ENCODE results near the gene GLCCI1. TPM values are rescaled to one million over a fixed set of nuclear protein-coding genes. Genes with fewer than 3 reads are reported as not detected.

GLCCI1 gene
- total and polyA plus RNA-seq, 10 of the 15 experiments (the other 5 are each of a cell fraction or from before 2014, with no cell fraction given) = 12.6 to 92.0 (median 27.6) TPM

GRCh38 chr7:8125680-8126444 lies 157.3 kb downstream of the GLCCI1 start (continued):
- TF ChIP-seq, protein P1, sequence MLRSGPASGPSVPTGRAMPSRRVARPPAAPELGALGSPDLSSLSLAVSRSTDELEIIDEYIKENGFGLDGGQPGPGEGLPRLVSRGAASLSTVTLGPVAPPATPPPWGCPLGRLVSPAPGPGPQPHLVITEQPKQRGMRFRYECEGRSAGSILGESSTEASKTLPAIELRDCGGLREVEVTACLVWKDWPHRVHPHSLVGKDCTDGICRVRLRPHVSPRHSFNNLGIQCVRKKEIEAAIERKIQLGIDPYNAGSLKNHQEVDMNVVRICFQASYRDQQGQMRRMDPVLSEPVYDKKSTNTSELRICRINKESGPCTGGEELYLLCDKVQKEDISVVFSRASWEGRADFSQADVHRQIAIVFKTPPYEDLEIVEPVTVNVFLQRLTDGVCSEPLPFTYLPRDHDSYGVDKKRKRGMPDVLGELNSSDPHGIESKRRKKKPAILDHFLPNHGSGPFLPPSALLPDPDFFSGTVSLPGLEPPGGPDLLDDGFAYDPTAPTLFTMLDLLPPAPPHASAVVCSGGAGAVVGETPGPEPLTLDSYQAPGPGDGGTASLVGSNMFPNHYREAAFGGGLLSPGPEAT (IDR thresholded peaks at IDR 0.05; ENCODE audit: low read depth) = peak; percentile 91
- no peak for TF ChIP-seq RFX5 (IDR thresholded peaks at IDR 0.05; ENCODE audit: low read depth, low read length)
- TF ChIP-seq NFXL1 (IDR thresholded peaks at IDR 0.05; ENCODE audit: borderline replicate concordance) = no peak
- TF ChIP-seq FOS (IDR thresholded peaks at IDR 0.05; ENCODE audit: borderline replicate concordance, extremely low read depth, insufficient read length) = no peak
- peak; percentile 73; the same call in 1 of the 2 replicates for TF ChIP-seq CBFB (IDR thresholded peaks at IDR 0.05; ENCODE audit: low read depth)
- TF ChIP-seq CEBPB (IDR thresholded peaks at IDR 0.05; ENCODE audit: borderline replicate concordance in 1 of 2, low read depth in 2 of 2, low read length in 2 of 2) = no peak

DNA sequence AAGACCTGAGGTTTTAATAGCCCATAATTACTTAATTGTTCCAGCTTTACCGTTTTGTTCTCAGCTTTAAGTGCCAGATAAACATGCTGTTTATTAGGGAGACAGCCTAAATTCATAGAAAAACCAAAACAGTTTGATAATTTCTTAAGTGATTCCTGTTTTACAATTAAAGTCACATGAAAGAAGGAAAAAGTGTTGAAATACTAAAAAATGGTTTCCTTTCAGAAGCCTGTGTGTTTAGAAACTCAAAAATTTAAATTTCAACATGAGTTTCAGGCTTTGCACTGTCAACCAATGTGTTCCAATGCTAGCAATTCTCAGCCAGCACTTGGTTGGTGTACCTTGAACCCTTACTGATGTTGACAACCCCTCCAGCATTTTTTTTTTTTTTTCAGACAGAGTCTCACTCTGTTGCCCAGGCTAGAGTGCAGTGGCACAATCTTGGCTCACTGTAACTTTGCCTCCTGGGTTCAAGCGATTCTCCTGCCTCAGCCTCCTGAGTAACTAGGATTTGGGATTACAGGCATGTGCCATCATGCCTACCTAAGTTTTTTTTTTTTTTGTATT lies 158.1 kb downstream of the GLCCI1 start:
- Histone ChIP-seq H3K4me1 (ENCODE audit: control insufficient read depth, insufficient read depth, low read length) (peaks cover 71% of the 10 kb centered on the region), H3K9me3 (replicated peaks; ENCODE audit: control insufficient read depth, insufficient read depth, low read length) (no peaks in the 10 kb centered on the region), H3K4me3 (no peak overlapping the region), H3K27me3 (replicated peaks in 1 of 2; ENCODE audit: control insufficient read depth in 2 of 2, insufficient read depth in 2 of 2, low read length in 1 of 2) (no peaks in the 10 kb centered on the region), H3K4me2 (ENCODE audit: control insufficient read depth, insufficient read depth) (peak overlapping the region; percentile 28), H3K79me2 (ENCODE audit: control insufficient read depth, insufficient read depth, low read length) (0 out of 2 replicates have a peak, but pooled peaks cover 3% of the 10 kb centered on the region), H3K36me3 (ENCODE audit: control insufficient read depth in 2 of 2, insufficient read depth in 2 of 2, low read length in 1 of 2) (no peaks in the 10 kb centered on the region), H3K9ac (ENCODE audit: control insufficient read depth, insufficient read depth, low read length) (peak overlapping the region; percentile 54), H2AFZ (ENCODE audit: control insufficient read depth, low read depth, low read length) (no peak overlapping the region), H4K20me1 (ENCODE audit: control insufficient read depth, insufficient read depth) (no peaks in the 10 kb centered on the region), H3K27ac (ENCODE audit: control insufficient read depth, insufficient read depth) (peak overlapping the region; percentile 90)
- no TSS peak for BruUV-seq (replicated peaks)
- ChIA-PET RAD21 (ENCODE audit: unreplicated experiment) (interaction anchor here (0.9 to 4.5 kb wide), 15 partner anchors 8 to 446 kb away, joined by 3 to 52 read pairs (median 10); partner anchors contain the start of gene GLCCI1), CTCF (interaction anchor here (1.3 to 3.3 kb wide), 4 partner anchors 9 to 422 kb away, joined by 4 to 16 read pairs (median 4); no protein-coding TSS in a partner anchor), POLR2A (interaction anchor here (0.6 to 14.7 kb wide), 11 partner anchors 6 to 485 kb away, joined by 3 to 133 read pairs (median 4); partner anchors contain the start of gene GLCCI1), SMC1A (ENCODE audit: uncharacterized antibody, unreplicated experiment) (interaction anchor here (0.7 to 3.3 kb wide), 20 partner anchors 8 to 558 kb away, joined by 3 to 62 read pairs (median 6); partner anchors contain the start of genes GLCCI1 and UMAD1)
- 50% methylated on average over 2 of the region's 2 CpGs for WGBS (ENCODE audit: insufficient coverage, insufficient replicate concordance, low lambda C conversion rate, missing lambda C conversion rate)
- in situ Hi-C loops (cut with MboI) (loop anchor here (25.0 kb wide), 1 partner anchor 1864 kb away; the partner anchor contains the start of gene CYTH3), intact Hi-C loops (cut with micrococcal nuclease; ENCODE audit: unreplicated experiment) (loop anchor here (1.0 kb wide), 3 partner anchors 8 to 64 kb away; no protein-coding TSS in a partner anchor)
- ATAC-seq = peak; percentile 2; the same call in 2 of the 3 replicates
- DNase-seq (ENCODE audit: low read depth, low spot score) = no peak
- no peak for FAIRE-seq
- 0 out of 2 replicates have a peak, but pooled peaks have one; percentile 28 for TF ChIP-seq ZNF687 (IDR thresholded peaks at IDR 0.05)
- no peak for TF ChIP-seq JUNB (IDR thresholded peaks at IDR 0.05)
- TF ChIP-seq DPF2 (IDR thresholded peaks at IDR 0.05) = no peak
- TF ChIP-seq NBN (IDR thresholded peaks at IDR 0.05) = peak; percentile 21; the same call in 1 of the 2 replicates
- no peak for TF ChIP-seq NRF1 (conservative IDR thresholded peaks at IDR 0.05; ENCODE audit: low read depth, low read length)
- no peak for TF ChIP-seq MEF2A (IDR thresholded peaks at IDR 0.05; ENCODE audit: insufficient read depth, low read depth, low read length)
- 0 out of 2 replicates have a peak, but pooled peaks have one; percentile 38 for TF ChIP-seq SMARCA5 (IDR thresholded peaks at IDR 0.05)
- no peak for TF ChIP-seq FOXM1 (IDR thresholded peaks at IDR 0.05; ENCODE audit: low read depth, low read length)
- peak; percentile 34; the same call in 1 of the 2 replicates for TF ChIP-seq ZNF384 (IDR thresholded peaks at IDR 0.05; ENCODE audit: borderline replicate concordance, low read depth, low read length)
